ENCODE measurements around the gene FLYWCH1.

GRCh38 chr16:2867987-2868789 lies 43.5 kb upstream of the FLYWCH1 start:
- TF ChIP-seq NRF1 (conservative IDR thresholded peaks at IDR 0.05 in 1 of 2, IDR thresholded peaks at IDR 0.05 in 1 of 2) (peak; percentile 79 to 82), SOX6 (IDR thresholded peaks at IDR 0.05) (peak; percentile 58), CEBPG (CRISPR knock-in tag; IDR thresholded peaks at IDR 0.05) (no peak), CEBPG (tag; conservative IDR thresholded peaks at IDR 0.05 in 1 of 2, IDR thresholded peaks at IDR 0.05 in 1 of 2) (no peak)

Data from K562 (cell line).